Measurements from ENCODE around the gene DENND11.

DENND11 gene, protein sequence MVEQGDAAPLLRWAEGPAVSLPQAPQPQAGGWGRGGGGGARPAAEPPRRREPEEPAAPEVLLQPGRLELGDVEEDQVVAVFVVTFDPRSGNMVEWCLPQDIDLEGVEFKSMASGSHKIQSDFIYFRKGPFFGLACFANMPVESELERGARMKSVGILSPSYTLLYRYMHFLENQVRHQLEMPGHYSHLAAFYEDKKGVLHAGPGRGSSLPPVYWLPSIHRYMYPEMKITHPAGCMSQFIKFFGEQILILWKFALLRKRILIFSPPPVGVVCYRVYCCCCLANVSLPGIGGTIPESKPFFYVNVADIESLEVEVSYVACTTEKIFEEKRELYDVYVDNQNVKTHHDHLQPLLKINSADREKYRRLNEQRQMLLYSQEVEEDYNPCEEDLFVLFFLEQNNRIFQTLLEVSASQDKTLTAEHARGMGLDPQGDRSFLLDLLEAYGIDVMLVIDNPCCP

DNA sequence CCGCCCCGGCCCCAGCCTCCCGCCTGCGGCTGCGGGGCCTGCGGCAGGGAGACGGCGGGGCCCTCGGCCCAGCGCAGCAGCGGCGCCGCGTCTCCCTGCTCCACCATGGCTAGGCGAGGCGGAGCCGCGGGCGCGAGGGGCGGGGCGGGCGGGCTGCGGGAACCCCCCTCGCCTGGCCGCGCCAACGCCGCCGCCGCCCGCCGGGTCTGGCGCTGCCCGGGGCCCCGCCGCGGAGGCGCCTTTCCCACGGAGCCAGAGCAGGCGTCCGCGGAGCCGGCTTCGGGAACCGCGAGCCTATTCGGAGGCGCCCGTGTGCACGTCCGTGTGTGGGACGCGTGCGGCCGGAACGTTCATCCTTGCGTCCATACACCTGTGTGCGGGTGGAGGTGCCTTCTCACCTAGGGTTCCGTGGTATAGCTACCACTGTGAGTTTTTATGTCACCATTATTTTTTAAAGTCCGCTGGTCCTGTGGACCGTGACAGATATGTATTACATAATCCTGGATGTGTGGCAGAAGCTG lies at the start of gene DENND11:
DENND11 (minus strand) TSS at position 120 of the 521 bp plus-strand sequence; CDS start at position 107, 13 bp downstream.
- DNase-seq (ENCODE audit: low read depth) = no peak
- H3K4me3 ChIP-seq (ENCODE audit: low read length) = peak within 1 kb of the TSS; percentile 75
- TF ChIP-seq, protein P1, sequence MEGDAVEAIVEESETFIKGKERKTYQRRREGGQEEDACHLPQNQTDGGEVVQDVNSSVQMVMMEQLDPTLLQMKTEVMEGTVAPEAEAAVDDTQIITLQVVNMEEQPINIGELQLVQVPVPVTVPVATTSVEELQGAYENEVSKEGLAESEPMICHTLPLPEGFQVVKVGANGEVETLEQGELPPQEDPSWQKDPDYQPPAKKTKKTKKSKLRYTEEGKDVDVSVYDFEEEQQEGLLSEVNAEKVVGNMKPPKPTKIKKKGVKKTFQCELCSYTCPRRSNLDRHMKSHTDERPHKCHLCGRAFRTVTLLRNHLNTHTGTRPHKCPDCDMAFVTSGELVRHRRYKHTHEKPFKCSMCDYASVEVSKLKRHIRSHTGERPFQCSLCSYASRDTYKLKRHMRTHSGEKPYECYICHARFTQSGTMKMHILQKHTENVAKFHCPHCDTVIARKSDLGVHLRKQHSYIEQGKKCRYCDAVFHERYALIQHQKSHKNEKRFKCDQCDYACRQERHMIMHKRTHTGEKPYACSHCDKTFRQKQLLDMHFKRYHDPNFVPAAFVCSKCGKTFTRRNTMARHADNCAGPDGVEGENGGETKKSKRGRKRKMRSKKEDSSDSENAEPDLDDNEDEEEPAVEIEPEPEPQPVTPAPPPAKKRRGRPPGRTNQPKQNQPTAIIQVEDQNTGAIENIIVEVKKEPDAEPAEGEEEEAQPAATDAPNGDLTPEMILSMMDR (conservative IDR thresholded peaks at IDR 0.05; ENCODE audit: low read depth, low read length) = no peak

DNA sequence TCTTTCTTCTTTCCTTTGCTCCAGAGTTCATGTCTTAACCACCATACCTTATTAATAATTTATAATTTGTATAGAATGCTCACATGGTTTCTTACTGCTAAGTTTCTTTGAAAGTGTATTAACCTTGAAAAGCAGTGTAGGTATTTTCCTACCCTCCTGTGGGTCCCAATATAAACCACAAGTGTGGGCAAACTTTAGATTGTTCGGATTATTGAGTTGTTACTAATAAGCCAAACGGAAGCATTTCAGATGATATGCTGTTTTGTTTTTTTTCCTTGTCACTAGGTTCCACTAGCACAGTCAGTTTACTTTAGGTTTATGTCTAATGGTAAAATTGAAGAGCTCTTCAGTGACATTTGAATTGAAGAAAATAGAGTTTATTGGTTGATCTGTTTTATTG lies 46.4 kb upstream of the DENND11 start:
- no peak for DNase-seq (ENCODE audit: low read depth)
- TF ChIP-seq, protein P1 (conservative IDR thresholded peaks at IDR 0.05; ENCODE audit: low read depth, low read length) = no peak
- H3K4me3 ChIP-seq (ENCODE audit: low read length) = no peak overlapping the region

DNA sequence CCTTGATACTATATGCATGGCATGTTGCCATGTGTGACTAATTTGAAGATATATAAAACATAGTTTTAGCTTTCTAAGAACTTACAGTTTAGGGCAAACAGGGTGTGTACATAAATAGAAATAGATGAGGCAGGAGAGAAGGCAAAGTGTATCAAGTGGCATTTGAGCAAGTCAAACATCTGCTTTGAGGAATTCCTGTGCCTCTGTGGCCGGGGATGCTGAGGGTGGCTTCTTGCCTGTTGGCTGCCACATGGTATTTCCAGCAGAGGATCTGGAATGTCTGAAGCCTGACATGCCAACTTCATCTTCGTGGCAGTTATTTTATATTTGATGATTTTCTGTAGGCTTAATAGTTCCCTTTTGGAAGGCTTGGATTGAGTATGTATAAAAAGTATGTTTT lies 42.2 kb upstream of the DENND11 start:
- TF ChIP-seq, protein P1 (conservative IDR thresholded peaks at IDR 0.05; ENCODE audit: low read depth, low read length) = no peak
- no peak for DNase-seq (ENCODE audit: low read depth)

DNA sequence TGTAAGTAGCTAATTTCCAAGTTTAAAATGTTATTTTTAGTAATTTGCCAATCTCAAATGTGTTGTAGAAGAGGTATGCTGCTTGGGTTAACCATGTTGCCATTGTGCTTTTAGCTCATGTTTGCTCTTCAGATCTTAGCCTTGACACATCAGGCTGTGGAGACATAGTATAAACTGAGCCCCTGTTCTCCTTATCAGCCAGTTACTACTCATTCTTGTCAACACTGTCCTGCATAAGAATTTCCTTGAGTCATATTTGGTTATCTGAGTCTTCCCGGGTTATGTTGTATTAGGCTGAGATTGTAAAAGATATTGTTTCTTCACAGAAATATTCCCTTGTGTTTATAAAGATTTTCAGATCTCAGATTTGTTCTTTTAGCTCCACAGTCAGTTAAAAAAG lies 40.3 kb upstream of the DENND11 start:
- no peak for DNase-seq (ENCODE audit: low read depth)
- H3K4me3 ChIP-seq (ENCODE audit: low read length) = no peak overlapping the region
- TF ChIP-seq, protein P1 (conservative IDR thresholded peaks at IDR 0.05; ENCODE audit: low read depth, low read length) = no peak

More for the DNA sequence above, 42.2 kb upstream of the DENND11 start:
- no peak overlapping the region for H3K4me3 ChIP-seq (ENCODE audit: low read length)

DNA sequence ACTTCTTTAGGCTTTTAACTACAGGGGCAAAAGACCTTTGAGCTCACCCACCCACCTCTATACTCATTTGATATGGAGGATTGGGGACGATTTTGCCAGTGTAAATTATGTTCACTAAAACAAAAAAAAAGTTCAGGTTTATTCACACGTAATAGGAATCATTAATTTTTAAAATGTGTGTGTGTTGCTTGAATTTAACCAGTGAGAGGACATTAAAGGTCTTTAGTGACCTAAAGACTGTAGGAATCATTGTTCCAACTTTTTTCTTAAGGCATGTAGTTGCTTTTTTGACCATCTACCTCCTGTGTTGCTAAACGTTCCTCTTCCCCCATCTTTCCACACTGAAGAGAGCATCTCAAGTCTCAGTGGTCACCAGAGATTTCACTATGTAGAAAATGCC lies 37.3 kb upstream of the DENND11 start:
- peak overlapping the region; percentile 84 for H3K4me3 ChIP-seq (ENCODE audit: low read length)
- TF ChIP-seq, protein P1 (conservative IDR thresholded peaks at IDR 0.05; ENCODE audit: low read depth, low read length) = no peak
- no peak for DNase-seq (ENCODE audit: low read depth)

DNA sequence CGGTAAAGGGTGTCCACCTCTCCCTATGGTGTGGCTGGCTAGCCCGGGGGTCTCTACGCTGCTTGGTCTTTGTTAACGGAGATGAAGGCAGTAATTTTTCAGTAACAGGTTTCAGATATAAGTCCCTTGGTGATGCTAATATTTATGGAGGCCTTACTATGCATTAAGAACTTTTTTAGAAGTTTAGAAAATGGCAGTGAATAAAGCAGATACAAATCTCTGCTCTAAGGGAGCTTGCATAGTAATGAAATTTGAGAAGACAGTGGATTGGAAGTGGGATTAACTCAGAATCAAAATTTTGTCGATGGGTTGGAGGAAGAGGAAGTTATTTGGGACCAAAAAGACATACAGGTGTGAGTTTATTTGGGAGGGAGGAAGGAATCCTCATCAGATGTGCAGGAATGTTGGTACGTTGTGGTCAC lies 36.6 kb upstream of the DENND11 start:
- DNase-seq (ENCODE audit: low read depth) = no peak
- TF ChIP-seq, protein P1 (conservative IDR thresholded peaks at IDR 0.05; ENCODE audit: low read depth, low read length) = peak; percentile 43

More for the DNA sequence above, 36.6 kb upstream of the DENND11 start:
- peak overlapping the region; percentile 84 for H3K4me3 ChIP-seq (ENCODE audit: low read length)
